GM21619 (cell line): ENCODE measurements around the gene GABBR1.

ENCODE experiments used
- ATAC-seq: cut with Tn5 transposase; IDR thresholded peaks from one replicate; pipeline ENCODE4 v1.9.1; 2021; ENCODE audit not compliant: unreplicated experiment

Gene GABBR1

GRCh38 chr6:29530671-29531310 is 102.2 kb downstream of the GABBR1 start:
- no peak for ATAC-seq

GRCh38 chr6:29529956-29530355 is 103.0 kb downstream of the GABBR1 start:
- no peak for ATAC-seq

- ATAC-seq = no peak
These were observed 103.9 kb downstream of the GABBR1 start for GRCh38 chr6:29528988-29529560.

GRCh38 chr6:29528300-29528931 is 104.6 kb downstream of the GABBR1 start:
- ATAC-seq = no peak

- no peak for ATAC-seq
These were observed 105.4 kb downstream of the GABBR1 start for GRCh38 chr6:29527564-29527963.

- ATAC-seq = no peak
These were observed 105.9 kb downstream of the GABBR1 start for GRCh38 chr6:29527126-29527525.

- ATAC-seq = no peak
These were observed 107.7 kb downstream of the GABBR1 start for GRCh38 chr6:29525311-29525639.

- no peak for ATAC-seq
These were observed 108.3 kb downstream of the GABBR1 start for GRCh38 chr6:29524444-29525310.

GRCh38 chr6:29524044-29524443 is 108.9 kb downstream of the GABBR1 start:
- ATAC-seq = no peak

GRCh38 chr6:29522227-29522626 is 110.8 kb downstream of the GABBR1 start:
- ATAC-seq = no peak

- ATAC-seq = no peak
These were observed 111.8 kb downstream of the GABBR1 start for GRCh38 chr6:29521006-29521680.

- no peak for ATAC-seq
These were observed 112.8 kb downstream of the GABBR1 start for GRCh38 chr6:29520232-29520631.

GRCh38 chr6:29519291-29520010 is 113.5 kb downstream of the GABBR1 start:
- ATAC-seq = no peak

GRCh38 chr6:29517728-29518440 is 115.1 kb downstream of the GABBR1 start:
- ATAC-seq = no peak

- ATAC-seq = no peak
These were observed 115.7 kb downstream of the GABBR1 start for GRCh38 chr6:29517245-29517644.

- ATAC-seq = no peak
These were observed 116.9 kb downstream of the GABBR1 start for GRCh38 chr6:29516108-29516507.

- ATAC-seq = no peak
These were observed 122.2 kb downstream of the GABBR1 start for GRCh38 chr6:29510746-29511300.

- ATAC-seq = no peak
These were observed 122.8 kb downstream of the GABBR1 start for GRCh38 chr6:29510202-29510601.
